Measurements from ENCODE around the gene PSMD1.
"Not testable (repeated sequence)": the region's sequence is repeated elsewhere in the genome, so short reads cannot be mapped to it uniquely, and the experiment has no call there.

Gene PSMD1

DNA sequence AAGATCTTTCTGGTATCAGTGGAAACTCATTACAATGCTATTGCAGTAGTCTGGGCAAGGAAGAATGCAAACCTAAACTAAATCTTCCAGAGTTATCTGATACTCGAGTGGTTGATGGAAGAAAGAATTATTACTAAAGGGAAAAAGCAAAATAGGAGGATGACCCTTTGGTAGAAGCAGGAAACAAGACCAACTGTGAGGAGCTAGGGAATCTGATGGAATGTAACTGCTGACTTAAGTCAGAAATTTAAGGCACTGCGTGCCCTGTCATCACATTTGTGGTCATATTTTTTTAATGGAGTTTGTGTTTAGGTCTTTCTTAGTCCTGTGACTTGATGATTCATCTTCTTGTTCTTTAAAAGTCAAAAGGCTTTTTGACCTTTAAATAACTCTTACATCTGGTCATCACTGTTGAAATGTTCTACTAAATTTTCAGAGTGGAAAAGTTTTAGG lies 105.2 kb downstream of the PSMD1 start:
- DNase-seq, result no peak

DNA sequence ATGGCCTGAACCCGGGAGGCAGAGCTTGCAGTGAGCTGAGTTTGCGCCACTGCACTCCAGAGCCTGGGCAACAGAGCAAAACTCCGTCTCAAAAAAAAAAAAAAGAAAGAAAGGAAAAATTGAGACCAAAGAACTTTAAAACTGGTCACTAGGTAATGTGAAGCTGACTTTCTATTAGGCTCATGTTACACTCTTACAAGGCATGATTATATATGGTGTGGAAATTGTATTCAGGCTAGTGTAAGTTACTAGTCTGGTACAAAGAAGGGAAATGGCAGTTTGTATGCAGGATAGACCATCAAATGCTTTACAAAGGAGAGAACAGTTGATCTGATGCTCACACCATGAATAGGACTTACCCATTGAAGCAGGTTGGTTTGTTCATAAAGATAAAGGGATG lies 106.3 kb downstream of the PSMD1 start:
- no peak for DNase-seq

DNA sequence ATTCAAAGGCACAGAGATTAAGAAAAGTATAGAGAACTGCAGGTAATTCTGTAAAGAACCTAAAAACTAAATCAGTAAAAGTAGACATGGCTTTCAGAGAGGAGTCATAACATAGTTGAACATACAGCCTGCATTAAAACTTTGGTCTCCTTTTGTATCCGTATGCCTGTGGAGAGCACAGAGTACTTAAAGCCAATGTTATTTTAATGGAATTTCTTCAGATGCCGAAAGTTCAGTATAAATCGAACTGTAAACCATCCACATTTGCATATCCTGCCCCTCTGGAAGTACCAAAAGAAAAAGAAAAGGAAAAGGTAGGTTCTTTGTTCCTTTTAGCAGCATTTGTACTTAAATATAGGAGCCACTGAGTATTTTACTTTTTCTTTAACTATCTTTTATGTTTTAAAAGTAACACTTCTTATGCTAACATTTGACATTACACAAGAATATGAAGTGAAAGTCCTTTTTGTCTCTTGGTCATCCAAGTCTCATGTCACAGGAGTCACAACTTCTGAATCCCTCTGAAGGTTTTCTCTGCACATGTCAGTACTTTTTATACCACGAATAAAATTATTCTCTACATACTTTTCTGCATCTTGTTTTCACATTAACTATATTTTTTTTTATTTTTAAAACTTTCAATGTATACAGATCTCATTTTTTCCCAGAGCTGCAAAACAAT lies 106.9 kb downstream of the PSMD1 start:
- no peak for DNase-seq

DNA sequence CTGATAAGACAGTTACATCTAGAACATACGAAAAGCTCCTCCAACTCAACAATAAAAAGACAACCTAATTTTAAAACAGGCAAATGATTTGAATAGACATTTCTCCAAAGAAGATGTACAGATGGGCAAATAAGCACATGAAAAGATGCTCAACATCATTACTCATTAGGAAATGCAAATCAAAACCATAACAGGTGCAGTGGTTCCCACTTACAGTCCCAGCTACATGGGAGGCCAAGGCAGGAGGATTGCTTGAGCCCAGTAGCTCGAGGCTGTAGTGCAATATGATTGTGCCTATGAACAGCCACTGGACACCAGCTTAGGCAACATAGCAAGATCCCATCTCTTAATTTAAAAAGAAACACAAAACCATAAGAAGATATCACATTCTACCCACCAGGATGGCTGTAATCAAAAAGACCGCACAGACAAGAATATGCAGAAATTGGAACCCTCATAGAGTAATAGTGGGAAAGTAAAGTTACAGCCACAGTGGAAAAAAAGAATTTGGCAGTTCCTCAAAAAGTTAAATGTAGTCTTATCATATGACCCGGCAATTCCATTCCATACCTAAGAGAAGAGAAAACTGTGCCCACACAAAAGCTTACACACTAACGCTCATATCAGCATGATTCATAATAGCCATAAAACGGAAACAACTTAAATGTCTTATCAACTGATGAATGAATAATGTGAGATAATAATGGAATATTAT lies 111.2 kb downstream of the PSMD1 start:
- no peak for DNase-seq

DNA sequence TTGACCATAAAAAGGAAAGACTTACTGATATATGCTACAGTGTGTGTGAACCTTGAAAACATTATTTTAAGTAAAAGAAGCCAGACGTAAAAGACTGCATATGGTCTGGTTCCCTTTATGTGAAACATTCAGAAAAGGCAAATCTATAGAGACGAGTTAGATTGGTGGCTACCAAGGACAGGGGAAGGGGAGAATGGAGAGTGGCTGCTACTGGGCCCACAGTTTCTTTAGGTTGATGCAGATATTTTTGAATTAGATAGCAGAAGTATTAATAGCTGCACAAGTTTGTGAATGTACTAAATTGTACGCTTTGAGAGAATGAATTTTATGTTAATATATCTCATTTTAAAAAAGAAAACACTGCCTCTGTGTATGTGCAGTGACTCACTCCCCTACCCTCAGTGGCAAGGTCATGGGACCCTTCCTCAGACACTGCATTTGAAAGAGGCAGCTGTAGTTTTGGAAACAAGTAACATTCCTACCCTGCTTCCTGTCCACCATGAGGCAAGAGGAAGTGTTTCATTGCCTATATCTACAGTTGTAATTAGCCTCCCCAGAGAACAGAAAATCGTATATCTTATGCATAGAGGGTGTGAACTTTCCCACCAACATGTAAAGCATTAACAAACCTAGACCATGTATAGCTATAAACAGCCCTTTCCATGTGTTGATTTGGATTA lies 111.9 kb downstream of the PSMD1 start:
- DNase-seq, result no peak

DNA sequence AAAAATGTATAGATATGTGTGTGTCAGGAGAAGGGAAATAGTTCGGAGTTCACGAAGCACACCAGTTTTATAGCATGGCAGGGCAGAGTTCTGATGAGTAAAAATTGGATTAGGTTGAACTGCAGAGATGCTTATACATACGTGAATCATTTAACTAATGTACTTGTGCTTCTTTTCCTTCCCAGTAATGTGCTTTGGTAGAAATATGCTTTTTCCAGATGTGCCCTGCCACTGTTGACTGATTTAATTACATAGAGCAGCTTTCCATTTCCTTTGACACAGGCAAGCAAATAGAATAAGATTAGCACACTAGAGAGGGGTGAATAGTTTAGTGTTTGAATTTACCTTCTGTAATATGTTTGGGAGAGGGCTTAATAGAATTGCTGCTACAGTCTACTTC lies 112.8 kb downstream of the PSMD1 start:
- no peak for DNase-seq

DNA sequence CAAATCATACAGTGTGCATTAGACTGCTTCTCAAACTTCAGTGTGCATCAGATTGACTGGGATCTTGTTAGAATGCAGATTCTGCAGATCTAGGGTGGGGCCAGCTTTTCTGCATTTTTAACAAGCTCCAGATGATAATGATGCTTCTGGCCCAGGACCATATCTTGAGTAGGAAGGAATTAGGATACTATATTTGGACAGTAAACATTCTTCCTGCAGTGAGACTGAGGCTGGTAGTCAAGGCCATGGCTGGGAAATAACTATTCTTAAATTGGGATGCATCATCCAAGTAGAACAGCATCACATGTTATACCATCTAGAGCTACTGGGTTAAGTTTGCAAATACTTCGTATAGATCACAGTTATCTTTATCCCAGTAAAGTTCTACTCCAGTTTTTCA lies 113.4 kb downstream of the PSMD1 start:
- no peak for DNase-seq

DNA sequence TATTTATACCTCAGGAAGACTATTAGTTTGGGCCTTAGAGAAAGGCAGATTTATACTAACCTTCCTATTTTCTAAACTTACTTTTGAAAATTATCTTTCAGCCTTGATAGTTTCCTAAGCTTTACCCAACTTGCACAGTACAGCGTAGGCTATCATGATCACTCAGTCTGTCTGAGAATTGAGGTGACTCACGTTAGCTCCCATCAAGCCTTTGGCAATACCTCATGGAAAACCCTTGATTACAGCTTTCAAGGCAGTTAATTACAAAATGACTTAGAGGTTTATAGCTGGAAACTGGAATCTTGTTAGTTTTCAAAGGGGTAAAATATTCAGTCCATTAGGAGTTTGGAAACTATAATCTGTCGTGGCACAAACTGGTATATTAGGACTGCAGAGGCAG lies 115.4 kb downstream of the PSMD1 start:
- DNase-seq, result no peak

DNA sequence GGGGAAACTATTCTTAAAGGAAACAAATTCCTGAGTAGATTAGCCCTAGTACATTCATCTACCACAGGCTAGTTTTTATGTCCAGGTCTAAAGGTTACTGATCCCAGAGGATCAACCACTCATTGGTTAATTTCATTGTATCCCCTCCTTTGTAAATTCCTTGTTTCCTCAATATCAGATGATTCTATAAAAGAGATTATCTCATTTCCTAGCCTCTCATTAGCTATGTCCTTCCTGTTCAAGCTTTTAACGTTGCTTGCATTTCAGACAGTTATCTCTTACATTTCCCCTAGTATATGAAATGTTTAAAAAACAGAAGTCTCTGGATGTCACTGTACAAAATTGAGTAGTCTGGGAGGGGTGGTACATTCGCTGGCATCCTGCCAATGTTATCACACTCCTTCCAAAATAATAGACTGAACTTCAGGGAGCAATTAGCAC lies 117.6 kb downstream of the PSMD1 start:
- no peak for DNase-seq

DNA sequence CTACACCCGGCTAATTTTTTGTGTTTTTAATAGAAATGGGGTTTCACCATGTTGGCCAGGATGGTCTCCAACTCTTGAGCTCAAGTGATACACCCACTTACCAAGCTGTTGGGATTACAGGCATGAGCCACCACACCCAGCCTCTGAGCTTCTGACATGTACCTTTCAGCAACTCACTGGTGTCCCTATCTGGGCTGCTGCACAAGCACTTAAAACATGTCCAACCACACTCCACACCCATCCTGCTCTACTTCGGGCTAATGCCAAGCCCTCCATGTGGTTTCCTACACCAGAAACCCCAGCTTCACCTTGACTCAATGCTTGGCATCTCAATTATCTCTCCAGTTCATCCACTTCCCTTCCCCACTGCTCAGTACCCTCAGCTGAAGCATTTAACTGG lies 119.4 kb downstream of the PSMD1 start:
- DNase-seq, result no peak

DNA sequence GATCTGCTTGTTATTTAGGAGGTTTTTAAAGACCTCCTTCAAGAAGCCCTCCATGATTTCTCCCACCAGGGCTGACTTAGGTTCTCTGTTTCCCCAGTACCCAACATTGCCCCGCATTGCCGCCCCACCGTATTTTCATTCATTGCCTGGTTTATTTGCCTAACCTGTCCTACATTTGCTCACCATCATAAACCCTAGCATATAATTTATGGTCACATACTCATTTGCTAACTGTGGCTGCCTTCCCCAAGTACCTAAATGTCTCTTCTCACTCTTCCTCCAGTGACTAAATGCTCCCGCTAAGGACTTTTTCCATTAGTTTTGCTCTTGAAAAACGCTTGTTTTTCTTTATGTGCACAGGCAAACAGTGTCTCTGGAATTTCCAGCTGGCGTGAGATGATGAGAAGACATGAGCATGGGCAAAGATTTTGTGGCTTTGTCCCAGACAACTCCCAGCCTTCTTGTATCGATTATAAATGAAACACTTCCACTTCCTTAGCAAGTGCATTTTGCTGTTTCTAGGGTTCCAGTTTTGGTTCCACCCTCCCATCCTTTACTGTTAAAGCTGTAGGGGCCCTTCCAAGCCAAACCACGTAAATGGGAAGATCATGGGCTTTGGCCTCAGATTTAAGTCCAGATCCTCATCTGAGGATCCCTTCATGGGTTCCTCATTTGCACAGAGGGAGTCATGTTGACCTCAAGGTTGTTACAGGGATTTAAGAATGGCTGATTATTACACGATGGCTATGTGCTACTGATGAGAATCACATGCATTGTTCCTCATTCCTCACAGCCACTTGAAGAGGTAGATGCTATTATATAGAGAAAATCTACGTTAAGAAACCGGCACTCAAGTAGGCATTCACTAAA lies 120.7 kb downstream of the PSMD1 start:
- no peak for DNase-seq

DNA sequence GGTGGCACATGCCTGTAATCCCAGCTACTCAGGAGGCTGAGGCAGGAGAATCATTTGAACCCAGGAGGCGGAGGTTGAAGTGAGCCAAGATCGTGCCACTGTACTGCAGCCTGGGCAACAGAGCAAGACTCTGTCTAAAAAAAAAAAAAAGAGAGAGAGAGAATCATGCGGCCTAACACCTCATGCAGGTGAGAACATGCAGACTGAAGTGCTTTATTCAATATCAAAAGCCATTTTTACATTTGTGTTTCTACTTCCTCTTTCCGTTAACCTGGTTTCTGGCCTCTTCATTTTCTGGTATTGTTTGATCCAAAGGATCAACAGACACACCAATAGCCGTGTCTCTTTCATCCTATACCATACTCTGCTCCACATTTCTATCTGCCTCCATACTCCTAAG lies 122.1 kb downstream of the PSMD1 start:
- not testable (repeated sequence) for DNase-seq

DNA sequence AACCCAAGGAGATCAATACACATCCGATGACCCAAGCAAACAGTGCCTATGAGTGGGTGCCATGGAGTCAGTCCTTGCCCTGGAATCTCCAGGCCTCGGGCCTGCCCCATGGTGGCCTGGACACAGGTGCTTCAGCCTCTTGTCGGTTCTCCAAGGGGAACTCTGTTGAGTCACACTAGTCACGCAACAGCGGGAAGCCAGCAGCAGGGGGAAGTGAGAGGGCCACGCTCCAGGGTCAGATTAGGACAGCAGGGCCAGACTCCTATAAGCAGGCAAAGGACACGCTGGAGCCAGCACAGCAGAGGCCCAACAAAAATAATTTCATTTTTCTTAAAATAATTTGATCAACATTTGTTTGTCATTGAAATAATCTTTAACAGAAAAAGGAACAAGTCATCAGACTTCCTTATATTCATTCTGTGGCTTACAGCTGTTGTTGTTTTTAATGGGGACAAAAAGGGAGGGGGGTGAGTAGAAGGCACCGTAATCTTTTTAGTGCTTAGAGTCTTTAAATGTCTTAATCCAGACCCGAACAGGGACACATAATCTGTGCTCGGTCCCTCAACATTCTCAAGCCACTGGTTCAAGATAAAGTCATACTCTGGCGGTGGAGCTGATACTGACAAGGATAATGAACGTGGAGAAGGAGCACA lies 125.3 kb downstream of the PSMD1 start:
- DNase-seq, result no peak

DNA sequence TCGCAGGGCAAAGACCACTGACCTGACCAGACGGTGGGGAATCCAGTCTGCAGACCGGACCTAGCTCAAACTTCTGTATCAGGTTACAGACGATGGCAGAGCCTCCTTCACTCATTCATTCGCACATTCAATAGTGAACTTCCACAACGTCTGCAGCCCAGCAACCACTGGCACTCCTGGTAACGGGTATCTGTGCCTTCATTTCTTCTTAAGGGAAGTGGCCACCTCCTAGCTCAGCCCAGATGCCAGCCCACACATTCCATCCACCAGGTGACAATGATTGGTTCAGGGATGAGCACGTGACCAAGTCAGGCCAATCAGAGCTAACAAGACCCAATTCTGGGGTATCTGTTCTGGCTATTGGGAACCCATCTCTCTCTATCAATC lies 125.8 kb downstream of the PSMD1 start:
- DNase-seq, result no peak

DNA sequence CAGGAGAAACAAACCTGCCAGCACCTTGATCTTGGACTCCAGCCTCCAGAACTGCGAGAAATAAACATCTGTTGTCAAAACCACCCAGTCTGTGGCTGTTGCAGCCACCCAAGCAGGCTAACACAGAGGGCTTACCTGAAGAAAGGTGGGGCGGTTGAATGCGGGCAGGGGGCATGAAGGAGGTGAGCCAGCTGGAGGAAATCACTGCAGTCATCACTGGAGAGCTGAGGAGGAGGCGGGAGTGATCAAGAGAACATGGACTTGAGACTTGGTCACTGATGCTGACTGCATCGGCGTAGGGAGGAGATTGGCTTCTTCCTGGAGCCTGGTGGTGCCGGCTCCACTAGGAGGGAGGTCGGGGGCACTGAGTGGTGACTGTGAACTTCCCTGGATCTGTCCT lies 127.2 kb downstream of the PSMD1 start:
- DNase-seq, result no peak

DNA sequence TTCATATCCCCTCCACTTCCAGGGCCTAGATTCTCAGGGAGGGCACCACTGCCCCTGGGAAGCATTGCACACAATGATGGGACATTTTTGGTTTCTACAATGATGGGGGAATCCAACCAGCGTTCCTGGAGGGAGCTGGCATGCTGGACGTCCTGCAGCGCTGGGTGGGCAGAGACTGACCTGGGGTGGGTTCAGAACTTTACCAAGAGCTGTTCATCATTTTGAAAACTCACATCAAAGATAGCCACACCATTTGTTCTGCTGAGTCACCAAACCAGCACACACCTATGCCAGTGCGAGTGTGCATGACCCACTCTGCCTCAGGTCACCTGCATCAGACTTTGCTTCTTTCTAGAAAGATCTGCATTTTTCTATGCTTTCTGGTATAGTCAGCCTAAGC lies 127.7 kb downstream of the PSMD1 start:
- no peak for DNase-seq

DNA sequence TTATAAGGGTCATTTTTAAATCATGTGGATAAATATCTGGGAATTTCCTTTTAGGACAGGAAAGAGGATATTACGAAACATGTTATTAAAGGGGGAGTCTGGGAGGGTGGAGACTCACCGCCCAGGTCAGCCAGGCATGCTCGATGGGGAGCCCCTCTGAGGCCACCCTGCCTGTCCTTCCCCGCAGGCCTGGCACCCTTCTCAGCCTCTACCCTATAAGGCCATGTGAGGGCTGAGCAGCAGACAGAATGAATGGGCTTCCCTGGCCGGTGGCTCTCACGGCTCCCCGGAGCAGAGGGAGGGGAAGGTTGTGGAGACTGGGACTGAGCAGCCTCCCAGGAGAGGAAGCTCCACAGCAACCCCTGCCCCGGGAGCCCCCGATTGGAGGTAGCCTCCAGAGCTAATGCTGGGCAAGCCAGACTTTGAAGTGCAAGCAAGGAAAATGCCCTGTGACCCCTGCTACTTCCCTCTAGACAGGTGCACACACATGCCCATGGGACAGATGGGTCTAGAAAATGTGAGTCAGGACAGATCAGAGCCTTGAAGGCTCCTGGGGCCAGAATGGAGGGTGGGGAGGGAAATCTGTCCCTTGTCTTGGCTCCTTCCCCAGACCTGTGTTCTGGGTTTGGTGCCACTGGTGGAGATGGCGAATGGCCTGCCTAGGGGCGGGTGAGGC lies 128.5 kb downstream of the PSMD1 start:
- no peak for DNase-seq

DNA sequence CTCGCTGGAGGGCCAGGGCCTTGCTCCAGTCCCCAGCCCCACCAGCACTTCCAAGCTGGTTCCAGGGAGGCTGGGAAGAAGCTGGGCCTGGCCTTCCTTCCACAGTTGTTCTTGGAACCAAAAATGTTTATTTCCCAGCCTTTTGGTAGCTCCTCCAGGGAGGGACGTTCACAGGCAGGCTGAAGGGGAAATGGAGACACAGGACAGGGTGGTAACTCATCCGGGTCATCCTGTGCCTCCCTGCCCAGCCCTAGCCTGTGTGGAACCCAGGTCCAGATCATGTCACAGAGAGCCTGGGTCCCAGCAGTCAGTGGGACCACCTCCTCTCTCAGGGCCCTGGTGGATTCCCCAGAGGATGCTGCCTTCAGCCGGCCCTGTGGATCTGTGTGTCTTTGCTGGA lies 129.2 kb downstream of the PSMD1 start:
- no peak for DNase-seq

DNA sequence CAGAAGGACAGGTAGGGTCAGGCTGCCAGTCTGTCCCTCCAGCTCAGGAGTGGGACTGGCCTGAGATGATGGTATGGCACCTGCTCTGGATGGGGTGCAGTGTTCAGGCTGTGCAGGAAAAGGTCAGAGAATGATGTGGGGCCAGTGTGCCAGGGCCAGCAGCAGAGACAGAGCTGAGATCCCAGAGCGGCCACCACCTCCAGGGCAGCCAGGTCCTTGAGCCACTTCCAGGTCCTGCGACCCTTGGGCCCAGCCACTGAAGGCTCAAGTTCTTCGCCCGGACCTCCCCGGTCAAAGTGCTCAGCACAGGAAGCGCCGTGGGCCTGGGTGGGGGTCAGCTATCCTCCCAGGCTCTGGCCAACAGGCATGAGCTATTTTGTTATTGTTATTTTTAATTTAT lies 129.7 kb downstream of the PSMD1 start:
- DNase-seq, result no peak

DNA sequence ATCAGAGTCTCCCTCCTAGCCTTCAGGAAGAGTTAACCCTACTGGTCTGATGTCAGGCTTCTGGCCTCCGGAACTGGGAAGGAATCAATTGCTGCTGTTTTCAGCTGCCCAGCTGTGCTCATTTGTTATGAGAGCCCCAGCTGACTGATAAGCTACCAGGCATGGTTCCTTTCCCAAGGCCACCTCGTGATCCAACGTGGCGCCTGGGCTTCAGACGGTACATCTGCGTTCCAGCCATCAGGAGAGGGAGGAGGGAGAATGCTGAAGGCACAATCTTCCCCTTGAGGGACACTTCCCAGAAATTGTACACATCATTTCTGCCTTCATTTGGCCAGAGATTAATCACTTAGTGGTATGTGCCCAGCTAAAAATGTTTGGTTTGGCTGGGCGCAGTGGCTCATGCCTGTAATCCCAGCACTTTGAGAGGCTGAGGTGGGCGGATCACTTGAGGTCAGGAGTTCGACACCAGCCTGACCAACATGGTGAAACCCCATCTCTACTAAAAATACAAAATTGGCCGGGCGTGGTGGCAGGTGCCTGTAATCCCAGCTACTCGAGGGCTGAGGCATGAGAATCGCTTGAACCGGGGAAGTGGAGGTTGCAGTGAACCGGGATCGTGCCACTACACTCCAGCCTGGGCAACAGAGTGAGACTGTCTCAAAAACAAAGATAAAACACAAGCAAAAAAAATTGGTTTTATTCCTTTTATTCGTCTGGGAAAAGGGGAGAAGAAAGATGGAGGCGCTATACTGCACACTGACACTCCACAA lies 131.3 kb downstream of the PSMD1 start:
- no peak for DNase-seq

DNA sequence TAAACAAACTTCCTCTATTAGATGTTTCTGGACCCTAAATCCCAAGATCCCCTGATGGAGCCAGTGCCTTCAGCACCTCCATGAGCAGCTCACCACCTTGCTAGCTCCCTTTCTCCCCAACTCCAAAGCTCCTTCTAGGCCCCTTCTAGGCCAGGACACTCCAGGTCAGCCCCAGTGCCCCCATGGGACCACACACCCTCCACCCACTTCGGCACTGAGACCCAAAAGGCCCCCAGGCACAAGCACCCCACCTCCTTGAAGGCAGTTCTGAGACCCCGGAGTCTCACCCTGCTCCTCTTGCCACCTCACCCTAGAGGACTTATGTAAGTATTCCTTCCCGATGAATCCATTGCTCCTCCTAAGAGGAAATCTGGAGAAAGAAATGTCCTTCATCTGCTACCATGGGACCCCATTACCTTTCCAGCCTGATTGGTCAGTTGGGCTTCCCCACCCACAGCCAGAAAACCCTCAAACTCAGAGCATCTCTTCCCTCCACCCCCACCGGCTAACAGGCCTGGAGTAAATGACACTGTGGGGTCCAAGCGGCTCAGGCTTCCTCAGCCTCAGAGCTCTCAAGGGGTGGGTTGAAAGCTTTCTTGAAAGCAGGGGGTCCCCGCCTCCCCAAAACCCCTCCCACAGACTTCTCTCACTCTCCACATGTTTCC lies 132.0 kb downstream of the PSMD1 start:
- no peak for DNase-seq
